Ovary (tissue), 3 donors: ENCODE measurements around the gene VPS51.
A peak's percentile ranks its signal among the peaks of the same experiment; 100 is the strongest.

Experiments
- EP300 ChIP-seq: sonication (generic); formaldehyde crosslinking; IDR thresholded peaks from one replicate; pipeline ENCODE4 v1.6.1; 2017; ENCODE audit warnings: antibody characterized with exemption
- TF ChIP-seq, protein P1 (sequence below), 3 donors: fragments of 450-650 bp in 2 of 3; fragments of 200-600 bp in 1 of 3; IDR thresholded peaks; one replicate each; pipeline versions ENCODE4 v1.5.1 to v1.8.0; 2016 to 2022; ENCODE audit warnings: antibody characterized with exemption in 3 of 3, mild to moderate bottlenecking in 1 of 3
- donor health status: DM: no; HTN: no; CAD: no.

DNA sequence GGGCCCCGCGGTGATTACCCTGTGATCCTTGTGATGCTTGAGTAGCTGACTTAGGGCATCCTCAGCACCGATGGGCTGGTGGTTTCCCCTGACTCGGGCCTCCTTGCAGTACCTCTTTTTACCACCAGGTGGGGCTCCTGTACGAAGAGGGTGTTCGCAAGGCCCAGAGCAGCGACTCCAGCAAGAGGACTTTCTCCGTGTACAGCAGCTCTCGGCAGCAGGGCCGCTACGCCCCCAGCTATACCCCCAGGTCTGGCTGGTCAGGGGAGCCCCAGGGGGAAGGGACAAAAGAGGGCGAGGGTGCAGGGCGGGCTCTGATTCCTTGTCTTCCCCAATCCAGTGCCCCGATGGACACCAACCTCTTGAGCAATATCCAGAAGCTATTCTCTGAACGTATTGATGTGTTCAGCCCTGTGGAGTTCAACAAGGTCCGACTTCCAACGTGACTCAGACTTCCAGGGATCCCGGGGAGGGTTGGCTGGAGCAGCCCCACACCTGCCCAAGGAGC, 14.4 kb downstream of the VPS51 start:
- TF ChIP-seq, protein P1, sequence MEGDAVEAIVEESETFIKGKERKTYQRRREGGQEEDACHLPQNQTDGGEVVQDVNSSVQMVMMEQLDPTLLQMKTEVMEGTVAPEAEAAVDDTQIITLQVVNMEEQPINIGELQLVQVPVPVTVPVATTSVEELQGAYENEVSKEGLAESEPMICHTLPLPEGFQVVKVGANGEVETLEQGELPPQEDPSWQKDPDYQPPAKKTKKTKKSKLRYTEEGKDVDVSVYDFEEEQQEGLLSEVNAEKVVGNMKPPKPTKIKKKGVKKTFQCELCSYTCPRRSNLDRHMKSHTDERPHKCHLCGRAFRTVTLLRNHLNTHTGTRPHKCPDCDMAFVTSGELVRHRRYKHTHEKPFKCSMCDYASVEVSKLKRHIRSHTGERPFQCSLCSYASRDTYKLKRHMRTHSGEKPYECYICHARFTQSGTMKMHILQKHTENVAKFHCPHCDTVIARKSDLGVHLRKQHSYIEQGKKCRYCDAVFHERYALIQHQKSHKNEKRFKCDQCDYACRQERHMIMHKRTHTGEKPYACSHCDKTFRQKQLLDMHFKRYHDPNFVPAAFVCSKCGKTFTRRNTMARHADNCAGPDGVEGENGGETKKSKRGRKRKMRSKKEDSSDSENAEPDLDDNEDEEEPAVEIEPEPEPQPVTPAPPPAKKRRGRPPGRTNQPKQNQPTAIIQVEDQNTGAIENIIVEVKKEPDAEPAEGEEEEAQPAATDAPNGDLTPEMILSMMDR (IDR thresholded peaks at IDR 0.05) = peak; percentile 96 to 98 (median 98)
- TF ChIP-seq EP300 = no peak
